HepG2 (cell line): Measurements from ENCODE around the gene IQCK. TPM values are rescaled to one million over a fixed set of nuclear protein-coding genes. Genes with fewer than 3 reads are reported as not detected.
A peak's percentile ranks its signal among the peaks of the same experiment; 100 is the strongest.

Experiments
- ARNT ChIP-seq: fragments of 450-650 bp; IDR thresholded peaks from 2 replicates; pipeline ENCODE4 v1.6.1; 2017
- CREM ChIP-seq, 2 experiments: sonication (generic) in 1 of 2; formaldehyde crosslinking in 1 of 2; IDR thresholded peaks; 2 replicates each; pipeline versions ENCODE4 v1.4.0 to v1.6.1; 2016 to 2020; ENCODE audit warnings: antibody characterized with exemption in 1 of 2, mild to moderate bottlenecking in 1 of 2, missing genetic modification reagents in 1 of 2
- ESRRA ChIP-seq: sonication (generic); formaldehyde crosslinking; IDR thresholded peaks from 2 replicates; pipeline ENCODE4 v1.5.1; 2020; ENCODE audit warnings: mild to moderate bottlenecking, low read depth, missing genetic modification reagents
- HOXA9 ChIP-seq: sonication (generic); formaldehyde crosslinking; IDR thresholded peaks from 2 replicates; pipeline ENCODE4 v1.8.1; 2022; ENCODE audit warnings: missing genetic modification reagents, mild to moderate bottlenecking, moderate library complexity, borderline replicate concordance
- IRF9 ChIP-seq: sonication (generic); formaldehyde crosslinking; IDR thresholded peaks from 2 replicates; pipeline ENCODE4 v1.8.0; 2022; ENCODE audit warnings: missing genetic modification reagents, mild to moderate bottlenecking, borderline replicate concordance
- JUNB ChIP-seq: sonication (generic); formaldehyde crosslinking; IDR thresholded peaks from 2 replicates; pipeline ENCODE4 v1.8.0; 2022; ENCODE audit warnings: missing genetic modification reagents, mild to moderate bottlenecking, borderline replicate concordance
- MED8 ChIP-seq: sonication (generic); formaldehyde crosslinking; IDR thresholded peaks from 2 replicates; pipeline ENCODE4 v1.8.1; 2023; ENCODE audit warnings: mild to moderate bottlenecking, missing genetic modification reagents; ENCODE audit not compliant: insufficient replicate concordance
- MLX ChIP-seq: IDR thresholded peaks from 2 replicates; pipeline ENCODE4 v1.6.1; 2016
- RAD51 ChIP-seq: fragments of 450-650 bp; IDR thresholded peaks from 2 replicates; pipeline ENCODE4 v1.6.1; 2016; ENCODE audit warnings: borderline replicate concordance
- SOX13 ChIP-seq, 3 experiments: fragments of 450-650 bp in 1 of 3; sonication (generic) in 1 of 3; formaldehyde crosslinking in 1 of 3; IDR thresholded peaks in 2 of 3; conservative IDR thresholded peaks in 1 of 3; 2 replicates each; pipeline versions ENCODE4 v1.5.0 to v1.6.1; 2016 to 2020; ENCODE audit warnings: antibody characterized with exemption in 1 of 3, mild to moderate bottlenecking in 1 of 3, missing compliant biosample characterization in 1 of 3, missing genetic modification reagents in 1 of 3, moderate library complexity in 1 of 3
- SOX5 ChIP-seq: IDR thresholded peaks from 2 replicates; pipeline ENCODE4 v1.6.1; 2016; ENCODE audit warnings: borderline replicate concordance
- TFE3 ChIP-seq: IDR thresholded peaks from 2 replicates; pipeline ENCODE4 v1.6.1; 2016
- TOE1 ChIP-seq: sonication (generic); formaldehyde crosslinking; IDR thresholded peaks from 2 replicates; pipeline ENCODE4 v1.4.0; 2020; ENCODE audit warnings: mild to moderate bottlenecking, missing genetic modification reagents
- ZBTB8A ChIP-seq: sonication (generic); formaldehyde crosslinking; IDR thresholded peaks from 2 replicates; pipeline ENCODE4 v1.4.0; 2020; ENCODE audit warnings: mild to moderate bottlenecking, low read depth, missing genetic modification reagents, borderline replicate concordance
- ZFP1 ChIP-seq: IDR thresholded peaks from 2 replicates; pipeline ENCODE4 v1.6.1; 2016
- ZFP36L2 ChIP-seq: sonication (generic); formaldehyde crosslinking; IDR thresholded peaks from 2 replicates; pipeline ENCODE4 v1.4.0; 2020; ENCODE audit warnings: missing genetic modification reagents
- ZNF18 ChIP-seq: sonication (generic); formaldehyde crosslinking; IDR thresholded peaks from 2 replicates; pipeline ENCODE4 v1.8.0; 2022; ENCODE audit warnings: mild to moderate bottlenecking, missing genetic modification reagents; ENCODE audit not compliant: insufficient replicate concordance
- ZNF274 ChIP-seq: sonication (generic); formaldehyde crosslinking; IDR thresholded peaks from 2 replicates; pipeline ENCODE4 v1.5.1; 2020; ENCODE audit warnings: mild to moderate bottlenecking, missing genetic modification reagents
- ZNF30 ChIP-seq: sonication (generic); formaldehyde crosslinking; IDR thresholded peaks from 2 replicates; pipeline ENCODE4 v1.5.0; 2020; ENCODE audit warnings: mild to moderate bottlenecking, missing genetic modification reagents
- ZNF335 ChIP-seq: sonication (generic); formaldehyde crosslinking; IDR thresholded peaks from 2 replicates; pipeline ENCODE4 v1.4.0; 2020; ENCODE audit warnings: missing genetic modification reagents
- ZNF430 ChIP-seq: sonication (generic); formaldehyde crosslinking; IDR thresholded peaks from 2 replicates; pipeline ENCODE4 v1.9.0; 2021; ENCODE audit warnings: mild to moderate bottlenecking, missing genetic modification reagents
- ZNF704 ChIP-seq: sonication (generic); formaldehyde crosslinking; IDR thresholded peaks from 2 replicates; pipeline ENCODE4 v1.8.1; 2023; ENCODE audit warnings: mild to moderate bottlenecking, inconsistent platforms, moderate library complexity, missing genetic modification reagents, borderline replicate concordance
- ZNF775 ChIP-seq: sonication (generic); formaldehyde crosslinking; IDR thresholded peaks from 2 replicates; pipeline ENCODE4 v1.4.0; 2020; ENCODE audit warnings: missing genetic modification reagents, mild to moderate bottlenecking, moderate library complexity, borderline replicate concordance
- polyA plus RNA-seq, 8 experiments: library from polyadenylated mRNA; depleted of rRNA in 3 of 8; stranded (reverse) in 7 of 8; unstranded in 1 of 8; fragments of >200 nt; fragmentation: Illumina TruSeq in 4 of 8; extraction: Trizol in 4 of 8; gene quantifications; 2 replicates each; pipeline versions ENCODE4 v1.2.1 to v1.2.3, GENCODE V29; 2011 to 2016; ENCODE audit warnings: low read depth in 4 of 8, missing spikeins in 1 of 8, mixed read lengths in 1 of 8; ENCODE audit not compliant: insufficient read depth in 1 of 8
- total RNA-seq, 5 experiments: library from RNA; depleted of rRNA; stranded (reverse); fragments of >200 nt; fragmentation: Illumina TruSeq; extraction: Trizol; gene quantifications; 2 replicates each; pipeline ENCODE4 v1.2.3, GENCODE V29; 2016; ENCODE audit warnings: low read depth in 1 of 5

IQCK gene
- total and polyA plus RNA-seq, 2 of the 13 experiments (the other 11 are each of a cell fraction or from before 2014, with no cell fraction given): 5.1 to 7.3 TPM

GRCh38 chr16:19907161-19907992, 189.3 kb downstream of the IQCK start (continued):
- TF ChIP-seq ZFP1 (CRISPR knock-in tag): 0 out of 2 replicates have a peak, but pooled peaks have one; percentile 52
- TF ChIP-seq TFE3 (CRISPR knock-in tag): 0 out of 2 replicates have a peak, but pooled peaks have one; percentile 45
- TF ChIP-seq SOX13 (IDR thresholded peaks at IDR 0.05): no peak
- no peak for TF ChIP-seq SOX13 (CRISPR knock-in tag; conservative IDR thresholded peaks at IDR 0.05 in 1 of 2, IDR thresholded peaks at IDR 0.05 in 1 of 2)
- no peak for TF ChIP-seq JUNB (CRISPR knock-in tag)
- TF ChIP-seq ZNF704 (CRISPR knock-in tag): no peak
- no peak for TF ChIP-seq ARNT
- TF ChIP-seq ZNF30: no peak
- no peak for TF ChIP-seq ZBTB8A
- no peak for TF ChIP-seq ZFP36L2 (CRISPR knock-in tag)
- TF ChIP-seq HOXA9 (CRISPR knock-in tag): no peak
- TF ChIP-seq RAD51: no peak
- no peak for TF ChIP-seq ZNF335 (CRISPR knock-in tag)
- TF ChIP-seq MED8 (CRISPR knock-in tag): no peak
- TF ChIP-seq MLX: no peak
- TF ChIP-seq ZNF775 (CRISPR knock-in tag): no peak
- TF ChIP-seq SOX5 (CRISPR knock-in tag): no peak
- no peak for TF ChIP-seq TOE1 (CRISPR knock-in tag)
- no peak for TF ChIP-seq ZNF18 (CRISPR knock-in tag)
- TF ChIP-seq ZNF430 (CRISPR knock-in tag): no peak
- TF ChIP-seq CREM (IDR thresholded peaks at IDR 0.05): no peak
- TF ChIP-seq CREM (CRISPR knock-in tag; IDR thresholded peaks at IDR 0.05): no peak
- TF ChIP-seq ZNF274: peak; percentile 81; the same call in 1 of the 2 replicates
- no peak for TF ChIP-seq IRF9 (CRISPR knock-in tag)
- TF ChIP-seq ESRRA (CRISPR knock-in tag): no peak
